NCI-H1048 (cell line): Measurements from ENCODE around the gene CNKSR2.

Experiments
- DNase-seq: peaks from one replicate; lab custom pipeline; 2025; lab: John Stamatoyannopoulos, UW

The CNKSR2 gene

DNA sequence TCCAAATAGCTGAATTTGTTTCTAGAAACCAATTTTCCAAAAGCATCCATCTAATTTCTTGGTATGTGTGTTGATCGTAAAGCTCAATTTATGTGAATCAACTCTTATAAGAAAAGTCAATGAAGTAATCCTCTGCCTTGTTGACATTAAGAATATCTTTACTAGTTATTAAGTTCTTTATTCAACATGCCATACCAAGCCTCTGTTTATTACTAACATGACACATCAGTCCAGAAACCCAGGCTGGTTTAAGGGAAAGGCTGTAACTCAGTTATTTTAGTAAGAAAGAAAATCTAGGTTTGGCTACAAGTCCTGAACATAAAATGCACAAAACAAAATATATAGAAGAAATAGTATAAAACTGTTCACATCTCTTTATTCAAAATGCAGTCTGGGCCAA is 235.9 kb downstream of the CNKSR2 start:
- no peak for DNase-seq

GRCh38 chrX:21612154-21612553 is 237.9 kb downstream of the CNKSR2 start:
- no peak for DNase-seq

GRCh38 chrX:21616386-21616785 is 242.2 kb downstream of the CNKSR2 start:
- no peak for DNase-seq

- DNase-seq = no peak
Observed at GRCh38 chrX:21620234-21620633, 246.0 kb downstream of the CNKSR2 start.

DNA sequence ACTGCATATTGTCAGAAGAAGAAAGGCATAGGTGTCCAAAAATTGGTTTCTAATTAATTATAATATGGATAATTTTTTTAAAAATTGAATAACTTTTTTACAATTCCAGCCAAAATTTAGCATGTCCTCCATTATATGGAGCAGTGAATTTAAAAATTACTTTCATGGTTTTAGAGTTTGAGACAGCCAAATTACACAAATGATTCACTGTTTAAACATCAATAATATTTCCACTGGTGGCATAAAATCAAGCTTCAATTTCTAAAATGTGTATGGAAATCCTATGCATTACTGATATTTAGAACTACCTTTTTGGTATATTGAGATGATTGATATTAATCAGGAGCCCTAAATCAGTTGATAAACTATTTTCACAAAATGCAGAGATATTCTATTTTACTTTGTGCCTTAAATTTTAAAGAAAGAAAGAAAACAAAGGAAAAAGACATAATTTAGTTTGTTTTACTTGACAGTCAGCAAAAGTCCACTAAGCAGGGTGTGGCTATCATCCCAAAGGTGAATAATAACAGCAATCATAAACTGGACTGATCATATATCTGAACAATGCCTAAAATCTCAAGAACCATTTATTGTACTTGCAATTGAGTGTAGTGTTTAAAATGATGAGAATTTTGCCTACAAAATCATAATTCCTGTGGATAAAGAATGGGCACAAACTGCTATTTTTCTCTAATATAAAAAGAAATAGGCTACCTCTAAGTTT is 249.7 kb downstream of the CNKSR2 start:
- no peak for DNase-seq

DNA sequence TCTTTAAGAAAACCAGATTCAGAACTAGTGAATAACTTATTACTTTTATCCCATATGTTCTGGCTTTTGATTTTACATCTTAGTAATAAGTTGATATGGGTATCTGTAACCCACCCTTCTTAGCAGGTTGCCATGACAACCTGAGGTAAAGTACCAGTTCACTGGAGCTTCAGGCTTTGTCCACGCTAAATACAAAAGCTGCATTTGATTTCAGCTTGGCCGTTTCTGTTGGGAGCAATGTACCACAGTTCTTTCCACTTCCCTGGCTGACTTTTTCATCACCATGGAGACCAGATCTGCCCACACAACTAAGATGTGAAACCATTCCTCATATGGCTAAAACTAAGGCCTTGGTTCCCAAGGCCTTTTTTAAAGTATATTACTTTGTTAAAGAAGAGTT is 257.8 kb downstream of the CNKSR2 start:
- DNase-seq = no peak

DNA sequence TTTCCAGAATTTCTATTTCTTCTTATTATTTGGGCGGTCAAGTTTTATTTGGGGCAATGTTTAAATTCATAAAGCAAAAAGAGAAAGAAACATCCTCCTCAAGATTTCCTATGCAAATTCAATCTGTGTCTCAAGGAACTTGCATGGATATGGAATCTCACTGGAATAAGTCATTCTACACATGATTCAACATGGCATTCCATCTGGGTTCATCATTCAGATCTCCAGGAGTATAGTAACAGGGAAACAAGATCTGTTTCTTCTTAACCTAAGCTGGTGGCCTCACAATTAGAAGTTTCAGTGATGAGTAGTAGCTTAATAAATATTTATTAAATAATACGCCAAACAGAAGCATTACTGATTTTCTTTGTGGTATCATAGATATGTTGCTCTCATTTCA is 264.1 kb downstream of the CNKSR2 start:
- DNase-seq = no peak

DNA sequence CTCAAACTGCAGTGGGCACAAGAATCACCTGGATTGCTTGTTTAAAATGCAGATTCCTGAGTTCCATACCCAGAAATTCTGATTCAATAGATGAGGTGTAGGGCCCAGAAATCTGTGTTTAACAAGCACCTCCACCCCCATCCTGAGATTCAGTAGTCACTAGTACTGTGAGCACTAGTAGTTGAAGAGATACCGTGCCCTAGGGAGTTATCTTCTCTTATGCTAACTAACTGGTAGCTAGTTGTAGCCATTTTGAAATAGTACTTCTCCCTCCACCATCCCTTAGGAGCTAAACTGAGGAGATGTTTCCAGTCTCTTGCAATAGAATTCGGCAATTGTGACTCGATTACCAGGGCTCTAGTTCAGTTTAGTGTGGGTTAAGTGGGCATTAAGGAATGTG is 265.6 kb downstream of the CNKSR2 start:
- DNase-seq = no peak

- no peak for DNase-seq
Observed at GRCh38 chrX:21645431-21645830, 271.2 kb downstream of the CNKSR2 start.

DNA sequence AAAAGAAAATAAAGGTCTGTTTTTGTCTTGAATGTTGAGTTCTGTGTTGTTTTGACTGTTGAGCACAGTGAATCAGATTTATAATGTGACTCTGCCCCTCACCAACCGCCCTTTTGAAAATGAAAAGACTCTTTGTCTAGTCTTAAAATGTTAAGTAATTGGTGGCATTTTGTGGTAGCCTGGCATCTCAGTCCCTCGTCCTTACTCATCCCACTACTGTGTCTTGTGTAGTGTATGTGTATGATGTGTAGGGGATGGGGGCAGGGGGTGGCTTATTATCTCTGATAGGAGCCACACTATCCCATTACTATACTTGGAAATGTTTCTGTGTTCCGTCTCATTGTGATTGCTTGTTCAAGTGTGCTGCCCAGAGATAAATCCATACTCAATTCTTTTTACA is 271.7 kb downstream of the CNKSR2 start:
- DNase-seq = no peak

GRCh38 chrX:21655901-21656586 is 281.8 kb downstream of the CNKSR2 start:
- DNase-seq = no peak

- no peak for DNase-seq
Observed at GRCh38 chrX:21656587-21657317, 282.5 kb downstream of the CNKSR2 start.

- no peak for DNase-seq
Observed at GRCh38 chrX:21657318-21658151, 283.3 kb downstream of the CNKSR2 start.

DNA sequence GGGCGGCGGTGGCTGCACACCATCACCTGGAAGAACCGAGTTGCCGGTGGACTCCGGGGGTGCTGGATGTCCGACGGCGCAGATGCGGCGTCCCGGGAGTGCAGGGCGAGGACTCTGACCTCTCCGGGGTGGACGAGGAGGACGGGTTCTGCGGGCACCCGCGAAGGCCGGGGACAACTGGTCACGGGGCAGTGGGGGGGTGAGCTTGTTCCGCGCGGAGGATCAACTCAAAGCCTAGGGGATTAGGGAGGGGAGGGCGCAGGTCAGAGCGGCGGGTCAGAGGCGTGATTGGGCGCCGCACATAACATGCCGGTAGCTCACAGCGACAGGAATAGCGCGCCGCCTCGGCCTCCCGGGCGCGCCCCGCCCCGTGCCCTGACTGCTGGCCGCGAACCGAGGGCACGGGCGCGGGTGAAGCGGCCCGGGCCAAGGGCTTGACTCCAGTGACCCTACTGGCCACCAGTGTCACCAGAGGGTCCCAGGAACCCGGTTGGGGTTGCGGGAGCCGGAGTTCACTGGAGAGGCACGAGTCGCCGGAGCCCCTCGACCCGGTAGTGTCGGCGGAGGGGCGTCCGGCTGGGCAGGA is 284.0 kb downstream of the CNKSR2 start, which contains the start of gene KLHL34:
Gene KLHL34, minus strand, starts transcription at position 179 of the 586 bp plus-strand sequence. CDS start 542 bp downstream, outside the sequence.
- no peak for DNase-seq

DNA sequence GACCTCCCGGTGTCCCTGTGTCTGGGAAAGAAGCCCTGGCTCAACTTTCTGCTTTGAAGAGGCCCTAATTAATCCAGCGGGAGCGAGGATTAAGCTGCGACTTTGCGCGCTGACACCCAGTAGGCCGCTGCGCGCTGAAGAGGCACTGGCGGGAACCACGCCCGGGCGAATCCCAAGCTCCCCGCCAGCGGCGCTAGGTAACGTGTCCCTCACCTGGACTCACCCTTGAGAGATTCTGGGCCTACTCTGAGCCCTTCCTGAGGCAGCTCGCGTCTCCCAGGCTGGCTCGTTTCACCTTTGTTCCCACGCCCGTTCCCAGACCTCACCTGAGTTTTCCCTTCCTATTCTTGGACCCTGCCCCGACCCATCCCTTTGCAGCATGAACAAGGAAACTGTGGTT is 284.5 kb downstream of the CNKSR2 start:
- DNase-seq = no peak

DNA sequence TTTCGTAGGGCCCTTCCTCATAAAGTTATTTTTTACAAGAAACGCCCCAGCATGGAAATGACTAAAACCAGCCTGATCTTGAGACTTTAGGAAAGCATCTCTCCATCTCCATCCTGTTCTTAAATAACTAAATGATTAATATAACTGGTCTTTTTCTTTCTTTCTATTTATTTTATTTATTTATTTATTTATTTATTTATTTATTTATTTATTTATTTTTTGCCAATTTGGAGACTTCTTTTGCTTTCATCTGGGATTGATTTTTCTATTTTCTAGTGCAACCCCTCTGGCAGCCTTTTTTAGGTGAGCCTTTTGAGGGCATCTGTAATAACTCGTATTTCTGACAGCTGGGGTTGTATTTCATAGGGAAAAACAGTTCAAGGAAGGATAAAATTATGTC is 285.1 kb downstream of the CNKSR2 start:
- no peak for DNase-seq

GRCh38 chrX:21660156-21660555 is 285.9 kb downstream of the CNKSR2 start:
- no peak for DNase-seq

GRCh38 chrX:21661316-21661715 is 287.1 kb downstream of the CNKSR2 start:
- no peak for DNase-seq

- DNase-seq = no peak
Observed at GRCh38 chrX:21662761-21663160, 288.5 kb downstream of the CNKSR2 start.

DNA sequence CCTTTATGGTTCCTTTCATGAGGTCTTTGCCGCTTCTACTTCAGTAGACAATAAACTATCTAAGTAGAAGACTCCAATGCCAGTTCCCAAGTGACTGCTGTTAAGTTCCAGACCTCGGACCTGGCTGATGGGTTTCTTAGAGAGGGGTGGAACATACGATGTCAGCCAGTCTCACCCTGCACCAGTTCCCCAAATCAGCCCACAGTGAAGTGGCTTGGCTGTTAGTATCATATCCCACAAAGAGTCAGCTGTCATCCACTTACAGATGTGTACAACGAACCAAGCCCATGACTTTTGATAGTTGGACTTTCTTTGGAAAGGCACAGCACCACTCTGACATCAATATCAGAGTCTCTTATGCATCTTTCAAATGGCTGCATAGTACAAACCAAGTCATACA is 292.0 kb downstream of the CNKSR2 start:
- DNase-seq = no peak

DNA sequence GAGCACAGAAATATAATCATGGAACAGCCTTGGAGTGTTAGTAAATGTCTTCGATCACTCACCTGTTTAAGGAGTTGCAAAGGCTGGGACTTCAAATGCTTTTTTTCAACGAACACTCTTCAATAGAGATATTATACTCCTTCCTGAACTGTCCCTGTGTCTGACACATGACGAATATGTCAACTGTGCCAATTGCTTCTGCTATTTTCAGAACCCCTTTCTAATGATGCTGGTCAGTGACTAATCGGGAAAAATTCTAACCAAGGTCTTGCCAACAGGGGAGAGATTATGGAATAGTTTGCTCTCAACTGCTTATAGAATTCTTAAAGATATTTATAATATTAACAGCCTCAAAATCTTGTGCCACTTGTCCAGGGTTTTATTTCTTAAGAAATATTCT is 292.5 kb downstream of the CNKSR2 start:
- DNase-seq = no peak
